BE2C (cell line): ENCODE measurements around the gene BRIP1.

Source experiments
- DNase-seq: peaks from one replicate; pipeline ENCODE4 v3.0.0-alpha.2; 2020
- H3K27me3 ChIP-seq: fragments of 250-450 bp; sonication (Bioruptor Pico); 2 replicates; pipeline ENCODE4 v1.5.1; 2020; ENCODE audit warnings: mild to moderate bottlenecking
- H3K36me3 ChIP-seq: fragments of 250-450 bp; sonication (Bioruptor Pico); 2 replicates; pipeline ENCODE4 v1.5.1; 2020; ENCODE audit warnings: mild to moderate bottlenecking
- H3K4me1 ChIP-seq: fragments of 250-450 bp; sonication (Bioruptor Pico); 2 replicates; pipeline ENCODE4 v1.5.1; 2020
- H3K4me3 ChIP-seq: 2 replicates; pipeline ENCODE4 v1.5.1; 2011; ENCODE audit warnings: low read depth, low read length
- H3K9me3 ChIP-seq: fragments of 250-450 bp; sonication (Bioruptor Pico); 2 replicates; pipeline ENCODE4 v1.5.1; 2020
- TF ChIP-seq, protein P1 (sequence below): IDR thresholded peaks from 2 replicates; pipeline ENCODE4 v1.5.1; 2012; ENCODE audit warnings: mild to moderate bottlenecking, low read depth, low read length

Gene BRIP1

DNA sequence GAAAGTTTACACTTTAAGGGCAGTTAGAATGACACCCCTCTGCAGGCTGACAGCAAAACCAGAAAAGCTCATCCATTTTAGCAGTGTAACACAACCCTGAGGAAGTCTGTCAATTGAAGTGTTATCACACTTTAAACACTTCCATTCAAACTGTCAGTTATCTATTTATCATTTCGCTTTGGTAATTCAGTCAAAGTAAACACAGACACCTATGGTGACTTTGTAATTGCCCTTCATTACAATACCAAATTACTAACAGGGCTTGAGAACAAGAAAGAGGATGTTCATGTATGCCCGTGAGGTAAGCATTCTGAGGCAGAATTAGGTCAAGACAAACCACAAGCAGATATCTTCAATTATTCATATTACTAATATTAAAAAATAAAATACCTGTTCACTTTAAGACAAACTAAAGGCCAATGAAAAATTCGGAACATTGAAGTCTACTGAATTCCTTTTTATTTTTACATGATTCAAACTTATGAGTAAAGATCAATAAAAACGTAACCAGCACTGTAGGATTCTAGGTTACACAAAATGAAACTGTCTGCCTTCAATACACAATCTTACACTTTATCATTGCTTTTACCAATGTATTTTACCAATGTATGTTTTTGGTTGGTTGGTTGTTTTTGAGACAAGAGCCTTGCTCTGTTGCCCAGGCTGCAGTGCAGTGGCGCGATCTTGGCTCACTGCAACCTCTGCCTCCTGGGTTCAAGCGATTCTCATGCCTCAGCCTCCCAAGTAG, 57.1 kb downstream of the BRIP1 start:
- no peaks in the 10 kb centered on the region for H3K9me3 ChIP-seq
- H3K27me3 ChIP-seq = no peaks in the 10 kb centered on the region
- no peak overlapping the region for H3K4me3 ChIP-seq
- DNase-seq = no peak
- no peaks in the 10 kb centered on the region for H3K36me3 ChIP-seq
- H3K4me1 ChIP-seq = no peaks in the 10 kb centered on the region
- TF ChIP-seq, protein P1, sequence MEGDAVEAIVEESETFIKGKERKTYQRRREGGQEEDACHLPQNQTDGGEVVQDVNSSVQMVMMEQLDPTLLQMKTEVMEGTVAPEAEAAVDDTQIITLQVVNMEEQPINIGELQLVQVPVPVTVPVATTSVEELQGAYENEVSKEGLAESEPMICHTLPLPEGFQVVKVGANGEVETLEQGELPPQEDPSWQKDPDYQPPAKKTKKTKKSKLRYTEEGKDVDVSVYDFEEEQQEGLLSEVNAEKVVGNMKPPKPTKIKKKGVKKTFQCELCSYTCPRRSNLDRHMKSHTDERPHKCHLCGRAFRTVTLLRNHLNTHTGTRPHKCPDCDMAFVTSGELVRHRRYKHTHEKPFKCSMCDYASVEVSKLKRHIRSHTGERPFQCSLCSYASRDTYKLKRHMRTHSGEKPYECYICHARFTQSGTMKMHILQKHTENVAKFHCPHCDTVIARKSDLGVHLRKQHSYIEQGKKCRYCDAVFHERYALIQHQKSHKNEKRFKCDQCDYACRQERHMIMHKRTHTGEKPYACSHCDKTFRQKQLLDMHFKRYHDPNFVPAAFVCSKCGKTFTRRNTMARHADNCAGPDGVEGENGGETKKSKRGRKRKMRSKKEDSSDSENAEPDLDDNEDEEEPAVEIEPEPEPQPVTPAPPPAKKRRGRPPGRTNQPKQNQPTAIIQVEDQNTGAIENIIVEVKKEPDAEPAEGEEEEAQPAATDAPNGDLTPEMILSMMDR = no peak

DNA sequence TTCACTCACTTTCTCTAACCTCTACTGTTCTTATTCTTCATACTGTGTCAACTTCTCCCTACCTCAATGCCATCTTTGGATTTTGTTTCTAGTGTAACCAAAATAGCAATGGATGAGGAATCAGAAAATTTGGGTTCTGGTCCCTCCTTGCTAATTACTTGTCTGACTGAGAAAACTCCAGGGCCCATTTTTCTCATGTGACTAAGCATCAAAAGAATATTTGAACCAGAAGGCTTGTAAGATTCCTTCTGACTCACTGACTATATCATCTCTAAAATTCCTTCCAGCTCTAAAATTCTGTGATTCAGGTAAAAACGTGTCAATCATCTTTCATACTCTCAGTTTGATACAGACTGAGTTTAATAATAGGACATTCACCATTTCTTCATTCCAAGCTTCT, 57.9 kb downstream of the BRIP1 start:
- TF ChIP-seq, protein P1 = no peak
- DNase-seq = no peak
- Histone ChIP-seq H3K27me3 (no peaks in the 10 kb centered on the region), H3K36me3 (no peaks in the 10 kb centered on the region), H3K4me3 (no peak overlapping the region), H3K4me1 (no peaks in the 10 kb centered on the region), H3K9me3 (no peaks in the 10 kb centered on the region)

GRCh38 chr17:61803796-61804195, 59.5 kb downstream of the BRIP1 start:
- Histone ChIP-seq H3K36me3 (no peaks in the 10 kb centered on the region), H3K4me3 (no peak overlapping the region), H3K4me1 (no peaks in the 10 kb centered on the region), H3K27me3 (no peaks in the 10 kb centered on the region), H3K9me3 (no peaks in the 10 kb centered on the region)
- TF ChIP-seq, protein P1 = no peak
- DNase-seq = no peak

DNA sequence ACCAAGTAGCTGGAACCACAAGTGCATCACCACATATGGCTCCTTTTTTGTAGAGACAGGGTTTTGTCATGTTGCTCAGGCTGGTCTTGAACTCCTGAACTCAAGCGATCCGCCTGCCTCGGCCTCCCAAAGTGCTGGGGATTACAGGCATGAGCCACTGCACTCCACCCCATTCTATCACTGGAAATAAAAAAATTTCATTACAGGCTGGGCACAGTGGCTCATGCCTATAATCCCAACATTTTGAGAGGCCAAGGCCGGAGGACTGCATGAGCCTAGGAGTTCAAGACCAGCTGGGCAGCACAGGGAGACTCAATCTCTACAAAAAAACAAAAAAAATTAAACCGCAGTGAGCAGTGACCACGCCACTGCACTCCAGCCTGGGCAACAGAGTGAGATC, 60.1 kb downstream of the BRIP1 start:
- DNase-seq = no peak
- no peaks in the 10 kb centered on the region for H3K27me3 ChIP-seq
- TF ChIP-seq, protein P1 = no peak
- no peak overlapping the region for H3K4me3 ChIP-seq
- H3K9me3 ChIP-seq = no peaks in the 10 kb centered on the region
- H3K36me3 ChIP-seq = no peaks in the 10 kb centered on the region
- H3K4me1 ChIP-seq = no peaks in the 10 kb centered on the region

DNA sequence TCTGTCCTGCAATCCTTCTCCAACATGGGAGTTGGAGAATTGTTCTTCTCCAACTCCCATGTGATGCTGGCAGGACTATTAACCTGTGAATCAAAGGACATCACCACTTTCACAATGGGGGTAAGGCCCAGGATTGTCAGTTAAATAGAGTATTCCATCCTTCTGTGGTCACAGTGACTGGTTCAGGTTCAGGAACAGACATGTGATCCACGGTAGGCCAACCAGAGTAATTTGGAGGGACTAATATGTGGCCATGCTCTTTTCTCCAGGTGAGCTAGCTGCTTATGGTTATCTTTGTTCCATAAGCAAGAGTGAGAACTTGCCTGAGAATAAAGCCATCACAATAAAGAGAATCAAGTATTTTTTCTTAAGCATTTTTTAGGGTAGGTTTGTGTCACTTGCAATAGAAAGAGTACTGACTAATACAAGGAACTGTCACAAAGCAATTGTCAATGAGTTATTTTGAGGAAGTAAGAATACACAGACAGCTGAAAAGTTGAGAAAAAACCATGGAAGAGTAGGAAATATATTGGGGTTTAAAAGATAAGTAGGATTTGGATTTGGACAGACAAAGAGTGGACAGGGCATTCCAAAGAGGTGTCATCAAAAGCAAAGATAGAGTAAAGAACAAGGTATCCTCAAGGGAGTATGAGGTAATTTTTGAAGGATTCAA, 63.4 kb downstream of the BRIP1 start:
- no peak for DNase-seq
- peaks cover 9% of the 10 kb centered on the region; the same call in 1 of the 2 replicates for H3K36me3 ChIP-seq
- H3K4me1 ChIP-seq = no peaks in the 10 kb centered on the region
- TF ChIP-seq, protein P1 = no peak
- H3K27me3 ChIP-seq = no peaks in the 10 kb centered on the region
- no peaks in the 10 kb centered on the region for H3K9me3 ChIP-seq
- H3K4me3 ChIP-seq = no peak overlapping the region

GRCh38 chr17:61797283-61797682, 66.0 kb downstream of the BRIP1 start:
- H3K4me1 ChIP-seq = no peaks in the 10 kb centered on the region
- H3K27me3 ChIP-seq = no peaks in the 10 kb centered on the region
- TF ChIP-seq, protein P1 = no peak
- no peaks in the 10 kb centered on the region for H3K9me3 ChIP-seq
- peaks cover 9% of the 10 kb centered on the region; the same call in 1 of the 2 replicates for H3K36me3 ChIP-seq
- DNase-seq = no peak
- H3K4me3 ChIP-seq = no peak overlapping the region
